Neural cell (in vitro differentiated cells): ENCODE measurements around the gene RABEP2. TPM values are rescaled to one million over a fixed set of nuclear protein-coding genes. Genes with fewer than 3 reads are reported as not detected.

Experiments
- H2AFZ ChIP-seq: fragments of 200-600, 300-800 bp; sonication (generic), shearing (Covaris generic); 2 replicates; pipeline ENCODE4 v1.6.0; 2014; ENCODE audit warnings: low read depth, mild to moderate bottlenecking, antibody characterized with exemption, low read length, moderate library complexity
- H3F3A ChIP-seq: fragments of 200-600 bp; shearing (Covaris generic); 2 replicates; pipeline ENCODE4 v1.6.1; 2016; ENCODE audit warnings: mild to moderate bottlenecking, moderate library complexity, mixed read lengths, antibody characterized with exemption, low read length; ENCODE audit not compliant: insufficient read depth, poor library complexity, severe bottlenecking
- H3K27ac ChIP-seq: fragments of 200-600, 300-800 bp; sonication (generic), shearing (Covaris generic); 2 replicates; pipeline ENCODE4 v1.5.1; 2014; ENCODE audit warnings: mild to moderate bottlenecking, low read length, moderate library complexity
- H3K27me3 ChIP-seq: fragments of 300-800, 200-600 bp; sonication (generic), shearing (Covaris generic); 2 replicates; pipeline ENCODE4 v1.6.0; 2014; ENCODE audit warnings: mild to moderate bottlenecking, low read depth, low read length, moderate library complexity; ENCODE audit not compliant: insufficient read depth
- H3K36me3 ChIP-seq: fragments of 300-800, 200-600 bp; sonication (generic), shearing (Covaris generic); 2 replicates; pipeline ENCODE4 v1.5.1; 2014; ENCODE audit warnings: mild to moderate bottlenecking, antibody characterized with exemption, low read length, moderate library complexity; ENCODE audit not compliant: insufficient read depth
- H3K4me2 ChIP-seq: fragments of 300-800, 200-600 bp; sonication (generic), shearing (Covaris generic); 2 replicates; pipeline ENCODE4 v1.6.0; 2014; ENCODE audit warnings: mild to moderate bottlenecking, low read length
- H3K4me3 ChIP-seq: fragments of 300-800, 200-600 bp; sonication (generic), shearing (Covaris generic); 2 replicates; pipeline ENCODE4 v1.5.1; 2014; ENCODE audit warnings: mild to moderate bottlenecking, low read length, moderate library complexity
- H3K79me2 ChIP-seq: fragments of 200-600 bp; shearing (Covaris generic); replicated peaks from 2 replicates; pipeline ENCODE4 v1.6.0; 2014; ENCODE audit warnings: mild to moderate bottlenecking, low read length, moderate library complexity; ENCODE audit not compliant: insufficient read depth
- H3K9ac ChIP-seq: fragments of 300-800, 200-600 bp; sonication (generic), shearing (Covaris generic); 2 replicates; pipeline ENCODE4 v1.6.1; 2016; ENCODE audit warnings: mild to moderate bottlenecking, low read length, mixed read lengths
- H3K9me2 ChIP-seq: fragments of 200-600 bp; shearing (Covaris generic); 2 replicates; pipeline ENCODE4 v1.6.1; 2016; ENCODE audit warnings: mild to moderate bottlenecking, low read length, mixed read lengths; ENCODE audit not compliant: insufficient read depth
- H3K9me3 ChIP-seq: fragments of 200-600, 300-800 bp; sonication (generic), shearing (Covaris generic); 2 replicates; pipeline ENCODE4 v1.6.1; 2016; ENCODE audit warnings: mild to moderate bottlenecking, mixed run types, low read length, moderate library complexity, mixed read lengths
- H4K20me1 ChIP-seq: fragments of 200-600 bp; shearing (Covaris generic); 2 replicates; pipeline ENCODE4 v1.6.1; 2016; ENCODE audit warnings: mild to moderate bottlenecking, mixed run types; ENCODE audit not compliant: insufficient read depth
- EP300 ChIP-seq: fragments of 450-650 bp; conservative IDR thresholded peaks from 2 replicates; pipeline ENCODE4 v1.6.1; 2014; ENCODE audit warnings: antibody characterized with exemption, mild to moderate bottlenecking, moderate library complexity; ENCODE audit not compliant: poor library complexity, severe bottlenecking
- EZH2 ChIP-seq: fragments of 200-600, 300-800 bp; shearing (Covaris generic), sonication (generic); IDR thresholded peaks from 2 replicates; pipeline ENCODE4 v1.6.1; 2014; ENCODE audit warnings: antibody characterized with exemption, low read length, borderline replicate concordance, mild to moderate bottlenecking; ENCODE audit not compliant: insufficient read depth, poor library complexity, severe bottlenecking
- MXI1 ChIP-seq: fragments of 450-650 bp; conservative IDR thresholded peaks from 2 replicates; pipeline ENCODE4 v1.6.1; 2014; ENCODE audit warnings: antibody characterized with exemption, mild to moderate bottlenecking; ENCODE audit not compliant: poor library complexity, severe bottlenecking
- POLR2AphosphoS5 ChIP-seq: IDR thresholded peaks from 2 replicates; pipeline ENCODE4 v1.6.1; 2012
- RAD21 ChIP-seq: fragments of 450-650 bp; conservative IDR thresholded peaks from 2 replicates; pipeline ENCODE4 v1.6.1; 2014; ENCODE audit warnings: antibody characterized with exemption, mild to moderate bottlenecking, moderate library complexity
- SMC3 ChIP-seq: fragments of 450-650 bp; conservative IDR thresholded peaks from 2 replicates; pipeline ENCODE4 v1.6.1; 2014; ENCODE audit warnings: antibody characterized with exemption, mild to moderate bottlenecking, moderate library complexity; ENCODE audit not compliant: poor library complexity
- TAF1 ChIP-seq: IDR thresholded peaks from 2 replicates; pipeline ENCODE4 v1.6.1; 2012; ENCODE audit warnings: low read depth
- polyA plus RNA-seq: library from polyadenylated mRNA; depleted of rRNA; stranded (reverse); fragments of >200 nt; gene quantifications from 2 replicates; pipeline ENCODE4 v1.2.3, GENCODE V29; 2014
- TF ChIP-seq, protein P1 (sequence below): IDR thresholded peaks from 2 replicates; pipeline ENCODE4 v1.6.1; 2012; ENCODE audit warnings: borderline replicate concordance
- TF ChIP-seq, protein P2 (sequence below): fragments of 450-650 bp; IDR thresholded peaks from 2 replicates; pipeline ENCODE4 v1.5.1; 2014; ENCODE audit warnings: antibody characterized with exemption, mild to moderate bottlenecking, moderate library complexity; ENCODE audit not compliant: poor library complexity, severe bottlenecking

RABEP2 gene
- polyA plus RNA-seq, 1 donor from 2014 or later: 27.5 TPM

DNA sequence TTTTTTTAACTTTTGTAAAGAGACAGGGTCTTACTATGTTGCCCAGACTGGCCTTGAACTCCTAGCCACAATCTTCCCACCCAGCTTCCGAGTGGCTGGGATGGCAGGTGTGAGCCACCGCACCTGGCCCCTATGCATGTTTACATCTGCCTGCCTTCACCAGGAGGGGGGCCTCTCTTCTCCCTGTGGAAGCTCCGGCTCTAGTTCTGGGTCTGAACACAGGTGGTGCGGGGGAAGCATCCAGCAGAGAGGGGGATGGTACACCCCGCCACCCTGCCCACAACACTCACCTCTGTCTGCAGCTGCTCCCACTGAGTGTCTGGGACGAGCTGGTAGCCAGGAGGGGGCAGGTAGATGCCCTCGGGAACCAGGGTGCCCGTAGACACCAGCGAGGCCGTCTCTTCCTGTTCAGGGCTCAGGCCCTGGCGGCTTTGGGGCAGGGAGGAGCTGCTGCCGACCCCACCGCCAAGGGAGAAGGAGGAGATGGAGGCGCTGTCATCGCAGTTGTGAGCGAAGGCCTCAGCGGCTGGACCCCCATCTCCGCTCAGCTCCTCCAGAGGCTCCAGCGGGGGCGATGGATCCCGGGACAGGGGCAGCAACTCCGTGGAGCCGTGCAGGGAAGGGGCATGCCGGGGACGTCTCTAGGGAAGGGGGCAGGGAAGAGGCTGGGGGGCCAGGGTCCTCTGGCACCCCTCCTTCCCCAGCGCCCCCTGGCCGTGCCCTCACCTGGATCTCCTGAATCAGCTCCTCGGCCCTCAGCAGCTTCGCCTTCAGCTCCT, 10.9 kb downstream of the RABEP2 start:
- Histone ChIP-seq H3F3A (no peaks in the 10 kb centered on the region), H3K36me3 (no peaks in the 10 kb centered on the region)
- TF ChIP-seq EZH2 (no peak), POLR2AphosphoS5 (no peak), EP300 (no peak), SMC3 (no peak), RAD21 (no peak), TAF1 (no peak), MXI1 (no peak)
- TF ChIP-seq, protein P1, sequence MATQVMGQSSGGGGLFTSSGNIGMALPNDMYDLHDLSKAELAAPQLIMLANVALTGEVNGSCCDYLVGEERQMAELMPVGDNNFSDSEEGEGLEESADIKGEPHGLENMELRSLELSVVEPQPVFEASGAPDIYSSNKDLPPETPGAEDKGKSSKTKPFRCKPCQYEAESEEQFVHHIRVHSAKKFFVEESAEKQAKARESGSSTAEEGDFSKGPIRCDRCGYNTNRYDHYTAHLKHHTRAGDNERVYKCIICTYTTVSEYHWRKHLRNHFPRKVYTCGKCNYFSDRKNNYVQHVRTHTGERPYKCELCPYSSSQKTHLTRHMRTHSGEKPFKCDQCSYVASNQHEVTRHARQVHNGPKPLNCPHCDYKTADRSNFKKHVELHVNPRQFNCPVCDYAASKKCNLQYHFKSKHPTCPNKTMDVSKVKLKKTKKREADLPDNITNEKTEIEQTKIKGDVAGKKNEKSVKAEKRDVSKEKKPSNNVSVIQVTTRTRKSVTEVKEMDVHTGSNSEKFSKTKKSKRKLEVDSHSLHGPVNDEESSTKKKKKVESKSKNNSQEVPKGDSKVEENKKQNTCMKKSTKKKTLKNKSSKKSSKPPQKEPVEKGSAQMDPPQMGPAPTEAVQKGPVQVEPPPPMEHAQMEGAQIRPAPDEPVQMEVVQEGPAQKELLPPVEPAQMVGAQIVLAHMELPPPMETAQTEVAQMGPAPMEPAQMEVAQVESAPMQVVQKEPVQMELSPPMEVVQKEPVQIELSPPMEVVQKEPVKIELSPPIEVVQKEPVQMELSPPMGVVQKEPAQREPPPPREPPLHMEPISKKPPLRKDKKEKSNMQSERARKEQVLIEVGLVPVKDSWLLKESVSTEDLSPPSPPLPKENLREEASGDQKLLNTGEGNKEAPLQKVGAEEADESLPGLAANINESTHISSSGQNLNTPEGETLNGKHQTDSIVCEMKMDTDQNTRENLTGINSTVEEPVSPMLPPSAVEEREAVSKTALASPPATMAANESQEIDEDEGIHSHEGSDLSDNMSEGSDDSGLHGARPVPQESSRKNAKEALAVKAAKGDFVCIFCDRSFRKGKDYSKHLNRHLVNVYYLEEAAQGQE: no peak

GRCh38 chr16:28912558-28912957, 12.5 kb downstream of the RABEP2 start:
- no peak overlapping the region for H2AFZ ChIP-seq
- no peaks in the 10 kb centered on the region for H3K9me3 ChIP-seq
- H3K27me3 ChIP-seq: no peaks in the 10 kb centered on the region
- no peak overlapping the region for H3K27ac ChIP-seq
- H3K9me2 ChIP-seq: no peaks in the 10 kb centered on the region
- no peaks in the 10 kb centered on the region for H4K20me1 ChIP-seq
- no peaks in the 10 kb centered on the region for H3K36me3 ChIP-seq
- no peak overlapping the region for H3K4me3 ChIP-seq
- H3K79me2 ChIP-seq: no peaks in the 10 kb centered on the region
- H3F3A ChIP-seq: no peaks in the 10 kb centered on the region
- no peak overlapping the region for H3K4me2 ChIP-seq
- H3K9ac ChIP-seq: no peak overlapping the region
- no peak for TF ChIP-seq RAD21
- TF ChIP-seq, protein P2, sequence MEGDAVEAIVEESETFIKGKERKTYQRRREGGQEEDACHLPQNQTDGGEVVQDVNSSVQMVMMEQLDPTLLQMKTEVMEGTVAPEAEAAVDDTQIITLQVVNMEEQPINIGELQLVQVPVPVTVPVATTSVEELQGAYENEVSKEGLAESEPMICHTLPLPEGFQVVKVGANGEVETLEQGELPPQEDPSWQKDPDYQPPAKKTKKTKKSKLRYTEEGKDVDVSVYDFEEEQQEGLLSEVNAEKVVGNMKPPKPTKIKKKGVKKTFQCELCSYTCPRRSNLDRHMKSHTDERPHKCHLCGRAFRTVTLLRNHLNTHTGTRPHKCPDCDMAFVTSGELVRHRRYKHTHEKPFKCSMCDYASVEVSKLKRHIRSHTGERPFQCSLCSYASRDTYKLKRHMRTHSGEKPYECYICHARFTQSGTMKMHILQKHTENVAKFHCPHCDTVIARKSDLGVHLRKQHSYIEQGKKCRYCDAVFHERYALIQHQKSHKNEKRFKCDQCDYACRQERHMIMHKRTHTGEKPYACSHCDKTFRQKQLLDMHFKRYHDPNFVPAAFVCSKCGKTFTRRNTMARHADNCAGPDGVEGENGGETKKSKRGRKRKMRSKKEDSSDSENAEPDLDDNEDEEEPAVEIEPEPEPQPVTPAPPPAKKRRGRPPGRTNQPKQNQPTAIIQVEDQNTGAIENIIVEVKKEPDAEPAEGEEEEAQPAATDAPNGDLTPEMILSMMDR: no peak
- no peak for TF ChIP-seq EZH2
- TF ChIP-seq TAF1: no peak
- TF ChIP-seq SMC3: no peak
- no peak for TF ChIP-seq MXI1
- no peak for TF ChIP-seq EP300
- TF ChIP-seq, protein P1: no peak
- TF ChIP-seq POLR2AphosphoS5: no peak

More for the DNA sequence above, 10.9 kb downstream of the RABEP2 start:
- no peaks in the 10 kb centered on the region for H3K9me2 ChIP-seq
- no peak overlapping the region for H3K4me3 ChIP-seq
- no peak overlapping the region for H3K9ac ChIP-seq
- H4K20me1 ChIP-seq: no peaks in the 10 kb centered on the region
- H2AFZ ChIP-seq: no peak overlapping the region
- H3K27me3 ChIP-seq: no peaks in the 10 kb centered on the region
- H3K4me2 ChIP-seq: no peak overlapping the region
- H3K27ac ChIP-seq: no peak overlapping the region
- no peaks in the 10 kb centered on the region for H3K79me2 ChIP-seq
- H3K9me3 ChIP-seq: no peaks in the 10 kb centered on the region
